Bronchial epithelial cell (primary cell): ENCODE measurements around the gene MAVS. TPM values are rescaled to one million over a fixed set of nuclear protein-coding genes. Genes with fewer than 3 reads are reported as not detected.

Experiments used
- DNase-seq: peaks from one replicate; pipeline ENCODE4 v3.0.0-alpha.2; 2010; ENCODE audit warnings: low read depth
- FAIRE-seq: peaks from 2 replicates; lab custom pipeline; 2011; peaks lifted over from hg19 to GRCh38; lab: Jason Lieb, UNC
- H3K27me3 ChIP-seq: 2 replicates; pipeline ENCODE4 v1.5.1; 2011; ENCODE audit warnings: low read length; ENCODE audit not compliant: control insufficient read depth, insufficient read depth
- H3K36me3 ChIP-seq: 2 replicates; pipeline ENCODE4 v1.5.1; 2011; ENCODE audit warnings: low read length; ENCODE audit not compliant: control insufficient read depth, insufficient read depth
- H3K4me3 ChIP-seq: 2 replicates; pipeline ENCODE4 v1.5.1; 2011; ENCODE audit warnings: mild to moderate bottlenecking, low read depth, low read length, control low read depth
- CTCF ChIP-seq: IDR thresholded peaks from 2 replicates; pipeline ENCODE4 v1.5.1; 2011; ENCODE audit warnings: mild to moderate bottlenecking, moderate library complexity, low read length, control low read depth, inconsistent platforms; ENCODE audit not compliant: insufficient read depth, severe bottlenecking
- total RNA-seq: library from RNA; depleted of rRNA; stranded (reverse); fragments of >200 nt; gene quantifications from 2 replicates; pipeline ENCODE4 v1.2.1, GENCODE V29; 2014

MAVS gene
- total RNA-seq, 1 donor from 2014 or later: 9.7 TPM

DNA sequence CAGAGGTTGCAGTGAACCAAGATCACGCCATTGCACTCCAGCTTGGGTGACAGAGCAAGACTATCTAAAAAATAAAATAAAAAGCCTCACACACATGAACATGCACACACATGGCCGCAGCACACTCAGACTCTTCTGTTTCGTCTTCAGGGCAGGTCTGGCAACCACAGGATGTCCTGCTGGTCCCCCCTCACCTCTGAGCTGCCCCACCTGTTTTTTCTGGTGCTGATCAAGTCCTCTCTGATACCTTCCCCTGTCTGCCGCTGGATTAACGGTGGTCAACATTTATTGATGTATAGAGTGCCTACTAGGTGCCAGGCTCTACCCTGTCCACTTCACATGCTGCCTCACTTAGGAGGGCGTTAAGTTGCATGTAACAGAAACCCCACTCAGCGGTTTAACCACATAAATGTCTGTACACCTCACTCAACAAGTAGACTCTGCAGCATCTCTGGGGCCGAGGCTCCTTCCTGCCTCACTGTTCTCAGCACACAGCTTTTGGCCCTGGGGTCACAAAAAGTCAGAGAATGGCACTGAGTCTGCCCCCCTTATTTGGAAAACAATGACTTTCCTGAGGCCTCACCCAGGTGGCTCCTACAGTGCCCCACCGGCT, 30.8 kb upstream of the MAVS start:
- FAIRE-seq (no peak), DNase-seq (no peak)
- Histone ChIP-seq H3K4me3 (no peak overlapping the region), H3K36me3 (no peaks in the 10 kb centered on the region), H3K27me3 (no peaks in the 10 kb centered on the region)
- no peak for TF ChIP-seq CTCF

DNA sequence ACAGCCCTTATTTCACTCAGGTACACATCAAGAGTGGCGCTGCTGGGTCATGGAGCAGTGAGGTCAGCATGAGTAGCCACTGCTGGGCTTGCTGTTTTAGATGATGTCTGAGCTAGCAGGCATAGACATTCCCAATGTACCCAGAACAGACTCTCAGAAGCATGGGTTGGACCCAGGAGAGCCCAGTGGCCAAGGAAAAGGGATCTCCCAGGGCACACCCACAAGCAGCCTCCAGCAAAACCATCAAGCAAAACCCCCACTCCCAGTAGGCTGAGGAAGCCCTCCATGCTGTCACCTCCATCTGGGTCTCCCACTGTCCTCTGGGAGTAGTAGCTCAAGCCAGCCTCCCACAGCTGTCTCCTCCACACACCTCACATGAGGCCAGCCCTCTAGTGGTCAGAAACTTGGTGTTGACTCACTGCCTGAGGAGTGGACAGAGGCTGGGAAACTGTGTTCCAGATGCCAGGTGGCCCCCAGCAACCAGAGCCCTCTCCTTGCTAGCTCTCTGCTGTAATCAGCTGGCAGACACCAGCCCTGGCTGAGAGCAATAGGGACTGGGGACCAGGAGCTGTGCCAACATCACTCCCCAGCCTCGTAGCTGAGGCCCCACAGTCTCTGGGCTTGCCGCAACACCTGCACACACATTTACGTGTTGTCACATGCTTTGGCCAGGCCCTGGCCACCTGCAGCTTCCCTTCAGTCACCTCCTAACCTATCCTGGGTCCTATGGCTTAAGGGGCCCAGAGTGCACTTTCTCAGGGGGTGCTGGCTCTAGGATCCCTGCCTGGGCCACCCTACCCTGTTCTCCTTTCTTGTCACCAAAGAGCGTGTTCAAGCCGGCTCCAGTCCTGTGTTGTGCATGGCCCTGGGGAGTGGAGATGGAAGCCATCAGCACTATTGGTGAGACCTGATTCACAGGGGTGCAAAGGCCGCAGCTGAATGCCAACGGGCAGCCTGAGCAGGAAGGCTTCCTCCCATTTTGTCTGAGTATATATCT, 28.2 kb upstream of the MAVS start:
- Histone ChIP-seq H3K36me3 (peaks cover 6% of the 10 kb centered on the region), H3K4me3 (no peak overlapping the region), H3K27me3 (no peaks in the 10 kb centered on the region)
- DNase-seq (peak; percentile 63), FAIRE-seq (no peak)
- peak; percentile 85 for TF ChIP-seq CTCF

DNA sequence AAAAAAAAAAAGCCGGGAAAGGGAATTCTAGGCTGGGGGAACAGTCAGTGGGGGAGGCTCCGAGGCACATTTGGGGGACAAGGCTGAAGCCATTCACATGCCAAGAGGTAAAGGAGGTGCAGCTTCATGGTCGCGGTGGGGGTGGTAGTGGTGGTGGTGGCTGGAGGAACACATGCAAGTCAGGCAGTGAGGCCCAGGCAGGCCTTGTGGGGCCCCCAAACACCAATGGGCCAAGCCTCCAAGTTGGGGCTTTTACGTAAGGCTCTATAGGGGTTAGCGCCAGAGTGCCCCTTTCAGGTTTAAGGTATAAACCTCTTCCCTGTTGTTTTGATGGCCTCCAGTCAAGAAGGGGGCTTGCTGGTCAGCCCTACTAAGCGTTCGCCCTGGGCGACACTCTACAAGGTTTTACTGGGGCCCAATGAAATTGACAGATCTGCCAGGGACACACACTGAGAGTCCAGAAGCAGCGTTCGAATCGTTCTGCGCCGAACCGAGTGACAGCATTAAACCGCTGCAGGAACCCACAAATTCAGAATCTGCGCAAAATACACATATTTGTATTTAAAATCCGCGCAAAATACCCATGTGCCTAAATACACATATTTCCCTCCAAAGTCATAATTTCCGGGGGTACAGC, 27.1 kb upstream of the MAVS start:
- FAIRE-seq: no peak

DNA sequence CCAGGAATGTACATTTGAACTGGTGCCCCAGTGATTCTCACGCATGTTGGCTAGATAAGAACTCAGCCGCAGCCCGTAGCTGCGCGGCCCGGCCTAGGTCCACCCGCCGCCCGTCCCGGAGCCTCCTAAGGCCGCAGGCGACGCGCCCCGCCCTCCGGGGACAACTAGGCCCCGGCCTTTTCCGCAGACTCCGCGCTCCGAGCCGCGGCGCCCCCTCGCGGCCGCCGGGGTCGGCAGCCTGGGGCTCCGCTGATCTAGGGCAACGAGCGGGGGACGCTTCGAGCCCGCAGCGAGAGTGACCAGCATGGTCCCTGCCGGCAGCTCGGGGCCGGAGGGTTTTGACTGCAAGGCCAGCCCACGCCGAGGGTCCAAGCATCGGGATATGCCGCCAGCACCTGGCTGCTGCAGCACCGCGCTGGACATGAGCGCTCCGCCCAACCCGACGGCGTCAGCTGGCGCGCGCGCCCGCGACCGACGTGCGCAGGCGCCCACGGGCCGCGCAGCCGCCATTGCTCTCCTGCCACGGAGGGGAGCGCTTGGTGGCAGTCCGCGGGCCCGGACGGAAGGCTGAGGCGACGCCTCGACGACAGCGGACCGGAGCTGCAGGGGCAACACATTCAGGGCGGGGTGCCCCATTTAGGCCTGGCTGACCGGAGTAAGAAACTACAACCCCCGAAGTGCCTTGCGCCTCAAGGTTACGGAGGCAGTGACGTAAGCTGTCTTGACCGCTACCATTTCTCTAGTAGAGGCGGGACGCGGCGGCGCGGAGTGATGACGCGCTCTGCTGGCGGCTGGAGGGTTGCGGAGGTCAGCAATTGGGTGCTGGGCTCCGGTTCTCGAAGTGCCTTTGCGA, 26.4 kb upstream of the MAVS start, which contains the start of gene AP5S1:
Gene AP5S1 (plus strand): TSS at position 500 of the 853 bp plus-strand sequence. CDS start 1,571 bp downstream, outside the sequence.
- TF ChIP-seq CTCF: peak; percentile 94
- FAIRE-seq (no peak), DNase-seq (peak; percentile 89)
- Histone ChIP-seq H3K4me3 (peak within 1 kb of the TSS; percentile 56), H3K27me3 (no peaks in the 10 kb centered on the region), H3K36me3 (peaks cover 18% of the 10 kb centered on the region)

More for the DNA sequence above, 27.1 kb upstream of the MAVS start:
- DNase-seq: no peak
- Histone ChIP-seq H3K36me3 (peaks cover 16% of the 10 kb centered on the region), H3K27me3 (no peaks in the 10 kb centered on the region), H3K4me3 (peak overlapping the region; percentile 56)
- no peak for TF ChIP-seq CTCF
